ENCODE data around the gene NAIF1.

GRCh38 chr9:128053560-128053959 lies 13.6 kb downstream of the NAIF1 start:
- no peak for TF ChIP-seq CTCF (IDR thresholded peaks at IDR 0.05)
- no peak for TF ChIP-seq POLR2A (IDR thresholded peaks at IDR 0.05)
- no peak for TF ChIP-seq POLR2AphosphoS5 (IDR thresholded peaks at IDR 0.05)
- TF ChIP-seq EP300 (IDR thresholded peaks at IDR 0.05), result no peak

Data from sigmoid colon (tissue), 4 donors.